Fibroblast of skin of back (primary cell): Measurements from ENCODE around the gene AHNAK.
"Not testable (repeated sequence)": the region's sequence is repeated elsewhere in the genome, so short reads cannot be mapped to it uniquely, and the experiment has no call there.

Source experiments
- DNase-seq: peaks from one replicate; pipeline ENCODE4 v3.0.0-alpha.2; 2013

The AHNAK gene

GRCh38 chr11:62552485-62553079 lies 6.0 kb upstream of the AHNAK start:
- peak; percentile 51 for DNase-seq

- DNase-seq: not testable (repeated sequence)
Observed at GRCh38 chr11:62550478-62550877, 3.9 kb upstream of the AHNAK start.

- no peak for DNase-seq
Observed at GRCh38 chr11:62548545-62549335, 2.1 kb upstream of the AHNAK start.

- DNase-seq: no peak
Observed at GRCh38 chr11:62547691-62548281, 1.2 kb upstream of the AHNAK start.

- peak; percentile 47 for DNase-seq
Observed at GRCh38 chr11:62546929-62547625, 471 bp upstream of the AHNAK start.

- peak; percentile 96 for DNase-seq
Observed at GRCh38 chr11:62545437-62546243, 966 bp downstream of the AHNAK start.

GRCh38 chr11:62544581-62545436 lies 1.8 kb downstream of the AHNAK start:
- DNase-seq: peak; percentile 46

GRCh38 chr11:62543680-62544444 lies 2.7 kb downstream of the AHNAK start:
- DNase-seq: no peak

- DNase-seq: peak; percentile 93
Observed at GRCh38 chr11:62542750-62543567, 3.6 kb downstream of the AHNAK start.

- DNase-seq: no peak
Observed at GRCh38 chr11:62542111-62542745, 4.4 kb downstream of the AHNAK start.

GRCh38 chr11:62540804-62541701 lies 5.6 kb downstream of the AHNAK start:
- no peak for DNase-seq

GRCh38 chr11:62539238-62539925 lies 7.2 kb downstream of the AHNAK start:
- DNase-seq: peak; percentile 94

GRCh38 chr11:62538470-62539237 lies 8.0 kb downstream of the AHNAK start:
- no peak for DNase-seq

GRCh38 chr11:62536301-62536957 lies 10.2 kb downstream of the AHNAK start:
- no peak for DNase-seq

GRCh38 chr11:62535802-62536201 lies 10.8 kb downstream of the AHNAK start:
- DNase-seq: no peak
